Colonic mucosa (tissue), 4 donors: ENCODE results near the gene E2F4. TPM values are rescaled to one million over a fixed set of nuclear protein-coding genes. Genes with fewer than 3 reads are reported as not detected.

Experiments used
- DNase-seq: peaks from one replicate; pipeline ENCODE4 v3.0.0-alpha.2; 2020
- H3K27ac ChIP-seq: fragments of 200-600 bp; one replicate; pipeline ENCODE4 v1.8.0; 2021
- H3K27me3 ChIP-seq: fragments of 200-600 bp; one replicate; pipeline ENCODE4 v1.8.0; 2021
- H3K36me3 ChIP-seq: fragments of 200-600 bp; one replicate; pipeline ENCODE4 v1.8.0; 2021
- H3K4me1 ChIP-seq: fragments of 200-600 bp; one replicate; pipeline ENCODE4 v1.8.0; 2021; ENCODE audit warnings: mild to moderate bottlenecking
- H3K4me3 ChIP-seq: fragments of 200-600 bp; one replicate; pipeline ENCODE4 v1.8.0; 2021
- H3K9ac ChIP-seq, 2 donors: one replicate each; pipeline ENCODE4 v1.7.0; 2013; ENCODE audit warnings: control low read depth in 2 of 2, low read depth in 2 of 2, low read length in 2 of 2
- H3K9me3 ChIP-seq: fragments of 200-600 bp; one replicate; pipeline ENCODE4 v1.8.0; 2021
- CTCF ChIP-seq: fragments of 200-600 bp; IDR thresholded peaks from one replicate; pipeline ENCODE4 v1.8.0; 2022; ENCODE audit warnings: antibody characterized with exemption, mild to moderate bottlenecking
- intact Hi-C: fragments of 100-400 bp; cut with DNase I; formaldehyde crosslinking; loops from one replicate; pipeline ENCODE4 v1.14.1; 2022
- total RNA-seq, 2 donors: library from RNA; stranded (reverse); fragmentation: NEBNext Ultra II Directional in 1 of 2; extraction: Animal tissue kit (Norgen Biotek cat#: 25700) in 1 of 2; gene quantifications; one replicate each; pipeline ENCODE4 v1.2.1, GENCODE V29; 2021
- donor health status: healthy.
- donor health status: DM: no; HTN: no; CAD: no.
- donor health status: DM: no; HTN: no; CAD: no.

The E2F4 gene
- total RNA-seq, 2 donors from 2014 or later, result 53.3 to 89.0 TPM

GRCh38 chr16:67181346-67181745, 10.6 kb upstream of the E2F4 start:
- intact Hi-C loops, result loop anchor here (10.0 kb wide), 1 partner anchor 207 kb away; no protein-coding TSS in a partner anchor

GRCh38 chr16:67182288-67182687, 9.7 kb upstream of the E2F4 start:
- no peaks in the 10 kb centered on the region for H3K27me3 ChIP-seq
- DNase-seq, result no peak
- peaks cover 15% of the 10 kb centered on the region for H3K4me1 ChIP-seq
- H3K36me3 ChIP-seq, result no peaks in the 10 kb centered on the region
- no peaks in the 10 kb centered on the region for H3K9me3 ChIP-seq
- H3K27ac ChIP-seq, result no peak overlapping the region
- TF ChIP-seq CTCF, result no peak
- peak overlapping the region in 1 of 2 donors; percentile 77 for H3K9ac ChIP-seq
- no peak overlapping the region for H3K4me3 ChIP-seq
- intact Hi-C loops, result loop anchor here (10.0 kb wide), 1 partner anchor 207 kb away; no protein-coding TSS in a partner anchor

More at GRCh38 chr16:67181346-67181745, 10.6 kb upstream of the E2F4 start:
- no peak for TF ChIP-seq CTCF
- no peak overlapping the region for H3K27ac ChIP-seq
- H3K9ac ChIP-seq, result peak overlapping the region in 1 of 2 donors; percentile 19
- no peak for DNase-seq
- H3K36me3 ChIP-seq, result no peaks in the 10 kb centered on the region
- H3K27me3 ChIP-seq, result no peaks in the 10 kb centered on the region
- peaks cover 15% of the 10 kb centered on the region for H3K4me1 ChIP-seq
- no peaks in the 10 kb centered on the region for H3K9me3 ChIP-seq
- no peak overlapping the region for H3K4me3 ChIP-seq

GRCh38 chr16:67183284-67183626, 8.7 kb upstream of the E2F4 start:
- H3K4me1 ChIP-seq, result peaks cover 15% of the 10 kb centered on the region

GRCh38 chr16:67183627-67184452, 8.1 kb upstream of the E2F4 start, which contains the start of gene MATCAP1:
Gene MATCAP1 (minus strand): TSS chr16:67183963. CDS start chr16:67180610, 3,353 bp downstream.
- DNase-seq, result peak; percentile 97
- Histone ChIP-seq H3K9me3 (no peaks in the 10 kb centered on the region), H3K27ac (peak within 1 kb of the TSS; percentile 92), H3K4me3 (peak within 1 kb of the TSS; percentile 67), H3K4me1 (peaks cover 13% of the 10 kb centered on the region), H3K36me3 (no peaks in the 10 kb centered on the region), H3K27me3 (no peaks in the 10 kb centered on the region), H3K9ac (peak within 1 kb of the TSS; percentile 66 to 77)
- intact Hi-C loops, result loop anchor here (10.0 kb wide), 1 partner anchor 209 kb away; no protein-coding TSS in a partner anchor
- no peak for TF ChIP-seq CTCF

More at GRCh38 chr16:67183284-67183626, 8.7 kb upstream of the E2F4 start:
- TF ChIP-seq CTCF, result no peak
- no peaks in the 10 kb centered on the region for H3K36me3 ChIP-seq
- H3K4me3 ChIP-seq, result peak overlapping the region; percentile 67
- DNase-seq, result no peak
- H3K27me3 ChIP-seq, result no peaks in the 10 kb centered on the region
- peak overlapping the region; percentile 92 for H3K27ac ChIP-seq
- intact Hi-C loops, result loop anchor here (10.0 kb wide), 1 partner anchor 208 kb away; no protein-coding TSS in a partner anchor
- H3K9me3 ChIP-seq, result no peaks in the 10 kb centered on the region
- peak overlapping the region in 1 of 2 donors; percentile 77 for H3K9ac ChIP-seq

- peak overlapping the region; percentile 66 to 77 for H3K9ac ChIP-seq
- peak overlapping the region; percentile 67 for H3K4me3 ChIP-seq
- no peak for TF ChIP-seq CTCF
- H3K27me3 ChIP-seq, result no peaks in the 10 kb centered on the region
- intact Hi-C loops, result loop anchor here (10.0 kb wide), 1 partner anchor 210 kb away; no protein-coding TSS in a partner anchor
- H3K27ac ChIP-seq, result peak overlapping the region; percentile 92
- H3K4me1 ChIP-seq, result peaks cover 11% of the 10 kb centered on the region
- DNase-seq, result no peak
- no peaks in the 10 kb centered on the region for H3K9me3 ChIP-seq
- no peaks in the 10 kb centered on the region for H3K36me3 ChIP-seq
Observed at GRCh38 chr16:67184453-67184994, 7.4 kb upstream of the E2F4 start.
